Skeletal muscle tissue (tissue), 4 donors: ENCODE measurements around the gene SEZ6L. TPM values are rescaled to one million over a fixed set of nuclear protein-coding genes. Genes with fewer than 3 reads are reported as not detected.

Source experiments
- H3K27ac ChIP-seq: one replicate; pipeline ENCODE4 v1.7.0; 2013; ENCODE audit warnings: mild to moderate bottlenecking, low read depth, low read length, inconsistent platforms
- H3K27me3 ChIP-seq, 3 donors: one replicate each; pipeline ENCODE4 v1.7.0; 2013; ENCODE audit warnings: low read length in 3 of 3; ENCODE audit not compliant: control insufficient read depth in 3 of 3, insufficient read depth in 3 of 3
- H3K36me3 ChIP-seq, 3 donors: one replicate each; pipeline ENCODE4 v1.7.0; 2013; ENCODE audit warnings: low read length in 3 of 3; ENCODE audit not compliant: control insufficient read depth in 3 of 3, insufficient read depth in 3 of 3
- H3K4me1 ChIP-seq, 3 donors: one replicate each; pipeline ENCODE4 v1.7.0; 2013; ENCODE audit warnings: low read length in 3 of 3, mild to moderate bottlenecking in 3 of 3; ENCODE audit not compliant: control insufficient read depth in 3 of 3, insufficient read depth in 3 of 3
- H3K4me3 ChIP-seq, 3 donors: one replicate each; pipeline ENCODE4 v1.7.0; 2013; ENCODE audit warnings: low read length in 3 of 3
- H3K9ac ChIP-seq, 3 donors: one replicate each; pipeline ENCODE4 v1.7.0; 2013; ENCODE audit warnings: low read length in 3 of 3, mild to moderate bottlenecking in 3 of 3, moderate library complexity in 2 of 3, low read depth in 1 of 3
- H3K9me3 ChIP-seq, 3 donors: one replicate each; pipeline ENCODE4 v1.7.0; 2013; ENCODE audit warnings: low read length in 3 of 3; ENCODE audit not compliant: control insufficient read depth in 3 of 3
- total RNA-seq: library from RNA; depleted of rRNA; stranded (reverse); fragments of >200 nt; gene quantifications from one replicate; pipeline ENCODE4 v1.2.3, GENCODE V29; 2014
- donor health status: Osteomylitis.

The SEZ6L gene
- total RNA-seq, 1 donor from 2014 or later: 0.52 TPM

- H3K27me3 ChIP-seq: peaks cover 5 to 22% (median 9%) of the 10 kb centered on the region in 3 donors
- H3K9me3 ChIP-seq: no peaks in the 10 kb centered on the region
- H3K36me3 ChIP-seq: no peaks in the 10 kb centered on the region
- H3K4me1 ChIP-seq: no peaks in the 10 kb centered on the region
- H3K27ac ChIP-seq: no peak overlapping the region
- H3K9ac ChIP-seq: no peak overlapping the region
- no peak overlapping the region for H3K4me3 ChIP-seq
Observed at GRCh38 chr22:26417406-26417805, 248.1 kb downstream of the SEZ6L start.

DNA sequence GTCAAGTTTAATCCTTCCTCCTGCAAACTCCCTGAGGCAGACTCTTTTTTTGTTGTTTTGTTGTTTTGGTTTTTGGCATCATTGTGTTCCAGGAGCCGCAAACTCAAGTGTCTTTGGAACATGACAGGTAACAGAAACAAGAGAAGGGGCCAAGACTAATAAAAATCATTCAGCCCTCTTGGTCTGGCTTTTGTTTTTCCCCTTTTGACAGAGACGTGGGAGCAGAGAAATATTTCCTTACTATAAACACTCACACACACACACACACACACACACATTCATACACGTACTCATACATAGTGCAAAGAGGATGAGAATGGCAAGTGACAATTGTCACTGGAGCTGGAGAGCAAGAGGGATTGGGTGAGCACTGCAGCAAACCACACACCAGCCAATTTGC is 249.4 kb downstream of the SEZ6L start:
- H3K36me3 ChIP-seq: no peaks in the 10 kb centered on the region

GRCh38 chr22:26426924-26427323 is 257.7 kb downstream of the SEZ6L start:
- Histone ChIP-seq H3K9ac (no peak overlapping the region), H3K27ac (no peak overlapping the region), H3K4me3 (no peak overlapping the region), H3K4me1 (peaks cover 2 to 13% (median 9%) of the 10 kb centered on the region in 3 donors), H3K9me3 (no peaks in the 10 kb centered on the region), H3K27me3 (peaks cover 17 to 32% (median 19%) of the 10 kb centered on the region in 3 donors), H3K36me3 (no peaks in the 10 kb centered on the region)

More for the DNA sequence above, 249.4 kb downstream of the SEZ6L start:
- H3K27me3 ChIP-seq: peaks cover 2 to 15% (median 5%) of the 10 kb centered on the region in 3 donors
- H3K9ac ChIP-seq: no peak overlapping the region
- no peak overlapping the region for H3K27ac ChIP-seq
- no peak overlapping the region for H3K4me3 ChIP-seq
- H3K4me1 ChIP-seq: no peaks in the 10 kb centered on the region
- H3K9me3 ChIP-seq: no peaks in the 10 kb centered on the region

DNA sequence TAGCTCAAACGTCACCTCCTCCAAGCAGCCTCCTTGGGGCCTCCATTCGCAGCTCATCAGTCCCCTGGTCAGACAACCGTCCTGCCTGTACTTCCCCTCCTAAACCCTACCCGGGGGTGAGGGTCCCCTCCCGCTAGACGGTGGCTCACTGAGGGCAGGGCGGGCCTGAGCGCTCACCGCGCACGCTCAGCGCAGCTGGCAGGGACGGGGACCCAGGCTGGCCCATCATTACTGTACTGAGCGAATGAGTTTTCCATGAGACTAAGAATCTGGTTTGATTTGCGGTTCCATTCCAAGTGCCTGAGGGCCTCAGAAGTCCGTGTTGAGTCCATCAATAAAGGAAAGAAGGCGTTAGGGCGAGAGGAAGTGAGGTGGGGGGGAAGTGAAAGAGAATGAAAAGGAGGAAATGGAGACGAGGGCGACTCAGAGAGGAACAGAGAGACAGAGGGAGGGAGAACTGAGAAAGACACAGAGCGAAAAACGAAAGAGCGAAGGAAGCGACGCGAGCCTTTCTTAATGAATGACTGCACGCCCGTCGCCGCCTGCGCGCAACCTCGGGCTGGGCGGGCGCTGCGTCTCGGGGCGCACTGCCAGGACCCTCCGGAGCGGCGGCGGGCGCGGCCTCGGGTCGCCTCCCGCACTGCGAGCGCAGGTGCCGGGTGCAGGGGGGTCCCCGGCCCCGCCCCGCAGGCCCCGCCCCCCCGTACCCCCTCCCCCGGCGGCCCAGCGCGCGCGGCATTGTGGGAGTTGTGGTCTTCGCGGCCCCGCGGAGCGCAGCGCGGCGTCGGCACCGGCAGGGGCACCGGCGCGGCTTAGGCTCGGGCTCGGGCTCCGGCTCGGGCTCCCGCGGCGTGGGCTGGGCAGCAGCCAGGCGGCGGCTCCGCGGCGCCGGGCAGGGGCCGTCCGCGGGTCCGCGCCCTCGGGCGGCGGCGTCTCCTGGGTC is 259.5 kb downstream of the SEZ6L start, which contains the start of gene ASPHD2:
TSS of gene ASPHD2 (plus strand) at position 746 of the 943 bp plus-strand sequence. CDS start 4,356 bp downstream, outside the sequence.
- Histone ChIP-seq H3K9me3 (no peaks in the 10 kb centered on the region), H3K27ac (peak within 1 kb of the TSS; percentile 58), H3K9ac (peak within 1 kb of the TSS; percentile 50 to 71 (median 51)), H3K27me3 (peaks cover 23 to 32% (median 24%) of the 10 kb centered on the region in 3 donors), H3K36me3 (no peaks in the 10 kb centered on the region), H3K4me3 (peak within 1 kb of the TSS; percentile 77 to 85 (median 80)), H3K4me1 (peaks cover 2 to 13% (median 9%) of the 10 kb centered on the region in 3 donors)

DNA sequence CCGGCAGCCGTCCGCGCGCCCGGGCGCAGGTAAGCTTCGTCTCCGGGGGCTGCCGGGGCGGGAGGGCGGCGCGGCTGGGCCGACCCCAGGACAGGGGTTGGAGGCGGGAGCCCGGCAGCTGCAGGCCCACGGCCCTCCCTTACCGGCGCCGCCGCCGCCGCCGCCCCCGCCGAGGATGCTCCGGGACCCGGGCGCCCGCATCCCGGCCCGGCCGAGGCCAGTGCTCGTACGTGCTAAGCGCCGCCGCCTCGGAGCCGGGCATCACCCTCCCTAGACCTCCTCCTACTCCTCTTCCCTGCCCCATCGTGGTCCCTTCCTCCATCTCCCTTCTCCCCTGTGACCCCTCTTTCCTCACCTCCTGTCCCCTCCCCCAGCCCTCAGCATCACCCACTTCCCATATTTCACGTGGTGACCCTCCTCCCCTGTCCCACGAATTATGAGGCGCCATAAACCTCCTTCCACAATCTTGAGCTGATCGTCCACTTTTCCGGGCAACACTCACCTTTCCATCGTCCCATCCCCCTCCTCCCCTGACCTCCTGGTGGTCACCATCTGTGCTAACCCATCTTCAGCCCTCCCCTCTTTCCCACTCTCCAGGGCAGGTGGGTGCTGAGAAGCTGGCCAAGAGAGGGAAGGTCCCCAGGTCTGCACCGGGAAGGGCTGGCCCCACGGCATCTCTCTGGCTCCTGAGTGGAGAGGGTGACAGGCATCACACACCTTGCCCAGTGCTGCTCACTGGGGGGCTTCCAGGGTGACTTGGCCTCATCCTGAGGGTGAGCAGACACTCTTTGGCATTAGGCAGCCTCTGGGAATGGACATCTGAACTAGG is 260.4 kb downstream of the SEZ6L start:
- H3K9me3 ChIP-seq: no peaks in the 10 kb centered on the region
- no peaks in the 10 kb centered on the region for H3K36me3 ChIP-seq
- peaks cover 2 to 13% (median 9%) of the 10 kb centered on the region in 3 donors for H3K4me1 ChIP-seq
- no peak overlapping the region for H3K27ac ChIP-seq
- H3K4me3 ChIP-seq: peak overlapping the region in 2 of 3 donors; percentile 38 to 62
- H3K27me3 ChIP-seq: peaks cover 23 to 36% (median 24%) of the 10 kb centered on the region in 3 donors
- no peak overlapping the region for H3K9ac ChIP-seq

DNA sequence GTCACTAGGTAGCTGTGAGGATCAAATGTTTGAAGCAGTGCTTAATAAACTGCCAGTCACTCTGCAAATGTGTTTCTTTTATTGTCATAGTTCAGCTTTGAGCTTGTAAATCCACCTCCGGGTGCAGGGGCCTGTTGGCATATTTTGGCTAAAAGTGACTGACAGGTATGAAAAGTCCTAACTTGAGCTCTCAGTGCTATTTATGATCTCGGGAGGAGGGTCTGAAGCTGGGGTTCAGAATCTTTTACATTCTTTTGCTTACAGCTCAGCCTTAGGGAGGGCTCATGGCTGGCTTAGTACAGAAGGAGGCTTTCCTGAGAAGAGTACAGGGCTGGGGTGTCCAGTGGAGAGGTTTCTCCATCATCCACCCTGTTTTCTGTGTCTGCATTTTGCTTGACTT is 261.3 kb downstream of the SEZ6L start:
- H3K4me3 ChIP-seq: no peak overlapping the region
- peaks cover 23 to 38% (median 24%) of the 10 kb centered on the region in 3 donors for H3K27me3 ChIP-seq
- no peaks in the 10 kb centered on the region for H3K9me3 ChIP-seq
- H3K27ac ChIP-seq: no peak overlapping the region
- H3K4me1 ChIP-seq: peaks cover 2 to 13% (median 9%) of the 10 kb centered on the region in 3 donors
- H3K36me3 ChIP-seq: no peaks in the 10 kb centered on the region
- H3K9ac ChIP-seq: no peak overlapping the region

DNA sequence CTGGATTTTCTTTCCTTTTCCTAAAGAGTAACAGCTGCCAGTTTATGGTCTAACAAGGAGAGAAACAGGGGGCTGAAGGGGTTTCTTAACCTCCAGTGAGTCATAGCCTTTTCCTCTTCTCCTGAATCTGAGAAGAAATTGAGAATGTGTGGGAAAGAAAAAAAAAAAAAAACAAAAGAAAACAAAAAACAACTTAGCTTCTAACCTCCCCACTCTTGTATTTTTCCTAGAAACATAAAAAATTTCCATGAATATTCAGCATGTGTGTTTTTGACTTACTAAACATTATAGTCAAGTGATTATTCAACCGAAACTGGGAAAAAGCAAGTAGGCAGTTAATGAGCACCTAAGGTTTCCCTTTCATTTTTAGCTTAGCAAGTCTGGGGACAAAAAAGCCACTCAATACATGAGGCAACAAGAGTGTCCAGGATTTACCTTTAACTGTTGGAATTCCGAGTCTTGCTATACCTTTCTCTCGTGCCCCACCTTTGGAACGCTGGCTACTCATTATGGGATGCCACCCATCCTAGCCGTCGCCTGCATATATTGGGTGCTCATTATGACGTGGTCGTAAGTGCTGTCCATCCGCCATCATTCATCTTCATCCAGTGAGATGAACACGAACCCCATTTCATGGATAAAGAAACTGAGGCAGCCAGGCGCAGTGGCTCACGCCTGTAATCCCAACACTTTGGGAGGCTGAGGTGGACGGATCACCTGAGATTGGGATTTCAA is 262.2 kb downstream of the SEZ6L start:
- no peak overlapping the region for H3K27ac ChIP-seq

DNA sequence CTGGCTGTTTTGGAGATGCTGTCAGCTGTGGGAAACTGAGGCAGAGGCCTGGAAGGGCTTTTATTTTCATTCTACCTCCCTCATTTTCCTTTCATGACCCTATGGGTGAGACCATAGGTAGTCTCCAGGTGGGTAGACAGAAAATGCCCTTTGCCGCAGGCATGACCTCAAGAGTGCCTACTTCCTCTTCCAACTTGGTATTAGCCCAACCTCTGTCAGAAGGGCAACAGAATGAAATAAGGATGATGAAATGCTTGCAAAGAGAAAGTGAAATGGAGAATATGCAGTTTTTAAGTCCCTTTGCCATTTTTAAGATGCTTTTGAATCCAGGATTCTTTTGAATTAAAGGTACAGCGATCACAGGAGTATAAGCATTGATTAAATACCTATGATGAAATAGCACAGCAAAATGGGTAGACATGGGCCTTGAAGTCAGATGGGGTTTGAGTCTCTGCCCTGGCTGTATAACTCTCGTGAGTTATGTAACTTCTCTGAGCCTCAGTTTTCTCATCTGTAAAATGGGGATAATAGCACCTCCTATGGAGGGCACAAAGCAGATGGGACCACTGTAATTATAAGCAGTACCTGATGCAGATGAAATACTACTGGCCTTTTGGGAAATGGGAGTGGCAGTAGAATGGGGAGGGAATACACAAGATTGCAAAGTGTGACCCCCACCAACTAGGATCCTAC is 263.5 kb downstream of the SEZ6L start:
- H3K36me3 ChIP-seq: no peaks in the 10 kb centered on the region

More for the DNA sequence above, 262.2 kb downstream of the SEZ6L start:
- Histone ChIP-seq H3K9me3 (no peaks in the 10 kb centered on the region), H3K27me3 (peaks cover 23 to 38% (median 24%) of the 10 kb centered on the region in 3 donors), H3K9ac (no peak overlapping the region), H3K4me1 (peaks cover 2 to 13% (median 9%) of the 10 kb centered on the region in 3 donors), H3K4me3 (no peak overlapping the region), H3K36me3 (no peaks in the 10 kb centered on the region)

More for the DNA sequence above, 263.5 kb downstream of the SEZ6L start:
- Histone ChIP-seq H3K27me3 (peaks cover 23 to 43% (median 24%) of the 10 kb centered on the region in 3 donors), H3K9ac (no peak overlapping the region), H3K9me3 (no peaks in the 10 kb centered on the region), H3K4me3 (no peak overlapping the region), H3K27ac (no peak overlapping the region), H3K4me1 (peaks cover 2 to 13% (median 9%) of the 10 kb centered on the region in 3 donors)
